Panc1 (cell line): ENCODE measurements around the gene CD46.

ENCODE experiments used
- POLR2AphosphoS5 ChIP-seq: IDR thresholded peaks from 2 replicates; pipeline ENCODE4 v1.6.1; 2012; ENCODE audit warnings: mild to moderate bottlenecking, low read depth, low read length, moderate library complexity
- TCF7L2 ChIP-seq: IDR thresholded peaks from 2 replicates; pipeline ENCODE4 v1.6.1; 2011; ENCODE audit warnings: mild to moderate bottlenecking, low read depth, low read length, inconsistent platforms
- TF ChIP-seq, protein P1 (sequence below): fragments of 450-650 bp; IDR thresholded peaks from 2 replicates; pipeline ENCODE4 v1.5.1; 2017; ENCODE audit warnings: mild to moderate bottlenecking
- TF ChIP-seq, protein P2 (sequence below), 2 experiments: IDR thresholded peaks; 2 replicates each; pipeline ENCODE4 v1.6.1; 2011 to 2012; ENCODE audit warnings: low read depth in 2 of 2, control low read depth in 1 of 2, low read length in 1 of 2, mild to moderate bottlenecking in 1 of 2, moderate library complexity in 1 of 2; ENCODE audit not compliant: insufficient read depth in 1 of 2

DNA sequence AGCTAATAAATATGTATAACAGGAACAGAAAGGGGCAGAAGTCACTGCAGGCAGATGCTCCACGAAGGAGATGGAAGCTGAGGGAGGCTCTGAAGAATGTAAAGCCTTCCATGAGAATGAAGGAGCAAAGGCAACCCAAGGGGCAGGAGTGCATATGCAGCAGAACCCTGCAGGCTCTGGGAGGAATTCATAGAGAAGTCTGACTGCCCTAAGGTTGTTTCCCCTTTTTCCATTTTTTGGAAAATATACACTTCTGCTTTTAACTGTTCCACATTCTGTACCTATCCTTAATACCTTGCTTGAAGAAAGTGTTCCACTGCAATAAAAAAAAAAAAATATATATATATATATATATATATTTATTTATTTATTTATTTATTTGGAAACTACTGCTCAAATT lies 89.4 kb downstream of the CD46 start:
- TF ChIP-seq, protein P1, sequence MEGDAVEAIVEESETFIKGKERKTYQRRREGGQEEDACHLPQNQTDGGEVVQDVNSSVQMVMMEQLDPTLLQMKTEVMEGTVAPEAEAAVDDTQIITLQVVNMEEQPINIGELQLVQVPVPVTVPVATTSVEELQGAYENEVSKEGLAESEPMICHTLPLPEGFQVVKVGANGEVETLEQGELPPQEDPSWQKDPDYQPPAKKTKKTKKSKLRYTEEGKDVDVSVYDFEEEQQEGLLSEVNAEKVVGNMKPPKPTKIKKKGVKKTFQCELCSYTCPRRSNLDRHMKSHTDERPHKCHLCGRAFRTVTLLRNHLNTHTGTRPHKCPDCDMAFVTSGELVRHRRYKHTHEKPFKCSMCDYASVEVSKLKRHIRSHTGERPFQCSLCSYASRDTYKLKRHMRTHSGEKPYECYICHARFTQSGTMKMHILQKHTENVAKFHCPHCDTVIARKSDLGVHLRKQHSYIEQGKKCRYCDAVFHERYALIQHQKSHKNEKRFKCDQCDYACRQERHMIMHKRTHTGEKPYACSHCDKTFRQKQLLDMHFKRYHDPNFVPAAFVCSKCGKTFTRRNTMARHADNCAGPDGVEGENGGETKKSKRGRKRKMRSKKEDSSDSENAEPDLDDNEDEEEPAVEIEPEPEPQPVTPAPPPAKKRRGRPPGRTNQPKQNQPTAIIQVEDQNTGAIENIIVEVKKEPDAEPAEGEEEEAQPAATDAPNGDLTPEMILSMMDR: no peak
- TF ChIP-seq TCF7L2: no peak
- TF ChIP-seq, protein P2, sequence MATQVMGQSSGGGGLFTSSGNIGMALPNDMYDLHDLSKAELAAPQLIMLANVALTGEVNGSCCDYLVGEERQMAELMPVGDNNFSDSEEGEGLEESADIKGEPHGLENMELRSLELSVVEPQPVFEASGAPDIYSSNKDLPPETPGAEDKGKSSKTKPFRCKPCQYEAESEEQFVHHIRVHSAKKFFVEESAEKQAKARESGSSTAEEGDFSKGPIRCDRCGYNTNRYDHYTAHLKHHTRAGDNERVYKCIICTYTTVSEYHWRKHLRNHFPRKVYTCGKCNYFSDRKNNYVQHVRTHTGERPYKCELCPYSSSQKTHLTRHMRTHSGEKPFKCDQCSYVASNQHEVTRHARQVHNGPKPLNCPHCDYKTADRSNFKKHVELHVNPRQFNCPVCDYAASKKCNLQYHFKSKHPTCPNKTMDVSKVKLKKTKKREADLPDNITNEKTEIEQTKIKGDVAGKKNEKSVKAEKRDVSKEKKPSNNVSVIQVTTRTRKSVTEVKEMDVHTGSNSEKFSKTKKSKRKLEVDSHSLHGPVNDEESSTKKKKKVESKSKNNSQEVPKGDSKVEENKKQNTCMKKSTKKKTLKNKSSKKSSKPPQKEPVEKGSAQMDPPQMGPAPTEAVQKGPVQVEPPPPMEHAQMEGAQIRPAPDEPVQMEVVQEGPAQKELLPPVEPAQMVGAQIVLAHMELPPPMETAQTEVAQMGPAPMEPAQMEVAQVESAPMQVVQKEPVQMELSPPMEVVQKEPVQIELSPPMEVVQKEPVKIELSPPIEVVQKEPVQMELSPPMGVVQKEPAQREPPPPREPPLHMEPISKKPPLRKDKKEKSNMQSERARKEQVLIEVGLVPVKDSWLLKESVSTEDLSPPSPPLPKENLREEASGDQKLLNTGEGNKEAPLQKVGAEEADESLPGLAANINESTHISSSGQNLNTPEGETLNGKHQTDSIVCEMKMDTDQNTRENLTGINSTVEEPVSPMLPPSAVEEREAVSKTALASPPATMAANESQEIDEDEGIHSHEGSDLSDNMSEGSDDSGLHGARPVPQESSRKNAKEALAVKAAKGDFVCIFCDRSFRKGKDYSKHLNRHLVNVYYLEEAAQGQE (IDR thresholded peaks at IDR 0.05; ENCODE audit: insufficient read depth in 1 of 2, low read depth in 2 of 2, low read length in 1 of 2): no peak
- no peak for TF ChIP-seq POLR2AphosphoS5
